MCF 10A (cell line): Measurements from ENCODE around the gene SETSIP. TPM values are rescaled to one million over a fixed set of nuclear protein-coding genes. Genes with fewer than 3 reads are reported as not detected.

Source experiments
- total RNA-seq: library from RNA; stranded (reverse); gene quantifications from 2 replicates; pipeline ENCODE4 v1.2.3, GENCODE V29; 2022

The SETSIP gene
- total RNA-seq, 1 experiment from 2014 or later = not detected

Other genes starting within 250 kb of the SETSIP start
- gene TGFBR3, start 189.3 kb downstream of the SETSIP start, total RNA-seq = 7.0 and 12.0 TPM in 2 replicates
- not detected in 2 replicates for gene BRDT, start 126.0 kb downstream of the SETSIP start, total RNA-seq
- 1.4 and 1.7 TPM in 2 replicates for gene EPHX4, start 45.4 kb downstream of the SETSIP start, total RNA-seq
- gene BTBD8, start 4.9 kb upstream of the SETSIP start, total RNA-seq = 1.8 and 2.2 TPM in 2 replicates
- not detected in 2 replicates for gene C1orf146, start 142.5 kb upstream of the SETSIP start, total RNA-seq
- gene GLMN, start 223.6 kb upstream of the SETSIP start, total RNA-seq = 8.6 and 10.1 TPM in 2 replicates
- gene RPAP2, start 223.6 kb upstream of the SETSIP start, total RNA-seq = 26.2 and 29.3 TPM in 2 replicates